Fibroblast of villous mesenchyme (primary cell): ENCODE measurements around the gene KRT73. TPM values are rescaled to one million over a fixed set of nuclear protein-coding genes. Genes with fewer than 3 reads are reported as not detected.

Source experiments
- DNase-seq: peaks from one replicate; pipeline ENCODE4 v3.0.0-alpha.2; 2010; ENCODE audit warnings: low read depth
- H3K4me3 ChIP-seq: 2 replicates; pipeline ENCODE4 v1.5.1; 2011; ENCODE audit warnings: low read depth, mild to moderate bottlenecking, low read length
- CTCF ChIP-seq: IDR thresholded peaks from 2 replicates; pipeline ENCODE4 v1.5.1; 2012; ENCODE audit warnings: low read depth, mild to moderate bottlenecking, low read length; ENCODE audit not compliant: insufficient read depth
- total RNA-seq: library from RNA; depleted of rRNA; stranded (reverse); fragments of >200 nt; gene quantifications from 2 replicates; pipeline ENCODE4 v1.2.3, GENCODE V29; 2012

KRT73 gene
- total RNA-seq, 1 donor: not detected

GRCh38 chr12:52604859-52605258 is 13.5 kb downstream of the KRT73 start:
- H3K4me3 ChIP-seq: no peak overlapping the region
- DNase-seq: no peak
- no peak for TF ChIP-seq CTCF

DNA sequence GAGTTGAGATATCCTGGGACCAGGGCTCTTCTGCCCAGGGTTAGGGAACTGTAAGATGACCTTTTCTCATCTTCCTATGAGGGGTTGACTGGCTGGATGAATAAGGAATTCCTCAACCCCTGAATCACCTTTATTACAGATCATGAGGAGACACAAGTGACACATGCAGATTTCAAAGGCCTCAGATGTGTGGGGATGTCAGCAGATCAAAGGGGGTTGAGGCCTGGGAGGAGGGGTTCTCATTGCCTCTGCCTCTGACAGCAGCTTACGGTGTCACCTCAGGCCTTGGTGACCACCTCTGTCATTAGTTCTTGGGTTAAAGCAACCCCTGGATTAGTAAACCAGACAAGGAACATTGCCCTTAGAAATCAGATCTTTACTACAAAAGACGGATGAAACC is 15.0 kb downstream of the KRT73 start:
- no peak overlapping the region for H3K4me3 ChIP-seq
- DNase-seq: no peak
- TF ChIP-seq CTCF: no peak

GRCh38 chr12:52602552-52602951 is 15.8 kb downstream of the KRT73 start:
- DNase-seq: no peak
- no peak for TF ChIP-seq CTCF
- H3K4me3 ChIP-seq: no peak overlapping the region

- no peak for DNase-seq
- TF ChIP-seq CTCF: no peak
- no peak overlapping the region for H3K4me3 ChIP-seq
These were observed 16.7 kb downstream of the KRT73 start for GRCh38 chr12:52601671-52602070.

DNA sequence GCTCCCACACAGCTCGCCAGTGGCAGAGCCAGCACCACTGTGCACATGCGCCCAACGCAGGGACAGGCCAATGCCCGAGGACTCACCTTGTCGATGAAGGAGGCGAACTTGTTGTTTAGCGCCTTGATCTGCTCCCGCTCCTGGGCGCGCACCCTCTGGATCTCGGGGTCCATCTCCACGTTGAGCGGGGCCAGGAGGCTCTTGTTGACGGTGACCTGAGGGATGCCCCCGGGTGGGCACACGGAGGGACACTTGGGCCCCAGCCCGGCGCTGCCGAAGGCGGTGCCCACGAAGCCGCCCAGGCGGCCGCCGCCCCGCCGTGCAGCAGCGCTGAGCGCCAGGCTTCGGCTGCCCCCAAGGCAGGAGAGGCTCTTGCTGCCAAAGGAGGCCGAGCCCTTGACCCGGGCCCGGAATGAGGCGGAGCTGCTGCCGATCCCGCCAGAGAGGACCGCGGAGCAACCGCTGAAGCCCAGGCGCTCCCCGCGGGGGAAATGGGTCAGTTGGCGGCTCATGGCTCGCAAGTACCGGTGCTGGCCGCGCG is 17.3 kb downstream of the KRT73 start, which contains the start of gene KRT72:
Gene KRT72, minus strand, starts transcription at position 523 of the 541 bp plus-strand sequence. Its CDS starts 11 bp downstream, at position 512.
- H3K4me3 ChIP-seq: no peak within 1 kb of the TSS
- no peak for TF ChIP-seq CTCF
- DNase-seq: no peak

- TF ChIP-seq CTCF: no peak
- DNase-seq: no peak
- no peak overlapping the region for H3K4me3 ChIP-seq
These were observed 17.9 kb downstream of the KRT73 start for GRCh38 chr12:52600475-52600874.

DNA sequence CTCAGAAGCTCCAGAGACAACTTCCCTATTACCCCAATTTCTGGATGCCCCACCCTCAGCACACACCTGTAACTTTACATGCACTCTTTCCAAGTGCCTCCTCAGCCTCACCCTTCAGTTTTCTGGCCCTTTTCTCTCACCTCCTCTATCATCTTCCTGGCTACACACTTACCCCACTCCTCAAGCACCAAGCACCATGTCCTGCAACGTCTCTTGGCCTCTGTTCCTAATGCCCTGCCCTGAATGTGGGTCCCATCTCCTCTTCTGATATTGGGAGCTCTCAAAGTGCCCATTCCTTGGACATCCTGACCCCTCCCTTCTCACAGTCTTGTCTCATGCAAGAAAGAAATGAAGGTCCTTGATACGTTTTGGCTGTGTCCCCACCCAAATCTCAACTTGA is 18.3 kb downstream of the KRT73 start:
- no peak overlapping the region for H3K4me3 ChIP-seq
- no peak for TF ChIP-seq CTCF
- DNase-seq: no peak
